Activated T-helper 1 cell treated with anti-CD3 and anti-CD28 coated beads, Interleukin-12 subunit alpha, Interleukin-12 subunit beta, Interleukin-2, Interleukin-4 antibody, amounts not matched to agents 30 ng/mL and 10 ng/mL and 1 ng/mL, durations not matched to agents 14 hours and 24 hours and 36 hours (primary cell): ENCODE results near the gene BTRC. TPM values are rescaled to one million over a fixed set of nuclear protein-coding genes. Genes with fewer than 3 reads are reported as not detected.

Experiments used
- DNase-seq: peaks from one replicate; pipeline ENCODE4 v3.0.0; 2021; ENCODE audit warnings: low spot score
- H3K27ac Mint-ChIP-seq: one replicate; pipeline ENCODE4 v1.8.0; 2021; ENCODE audit warnings: mild to moderate bottlenecking, mixed read lengths
- H3K27me3 Mint-ChIP-seq: one replicate; pipeline ENCODE4 v1.8.0; 2022; ENCODE audit warnings: mild to moderate bottlenecking, moderate library complexity, mixed read lengths; ENCODE audit not compliant: insufficient read depth
- H3K36me3 Mint-ChIP-seq: one replicate; pipeline ENCODE4 v1.8.0; 2021; ENCODE audit warnings: low read depth, mixed read lengths
- H3K4me1 Mint-ChIP-seq: one replicate; pipeline ENCODE4 v1.8.0; 2021; ENCODE audit warnings: low read depth, mixed read lengths
- H3K4me3 Mint-ChIP-seq: one replicate; pipeline ENCODE4 v1.8.0; 2021; ENCODE audit warnings: mild to moderate bottlenecking, moderate library complexity, mixed read lengths
- H3K9me3 Mint-ChIP-seq: one replicate; pipeline ENCODE4 v1.8.0; 2021; ENCODE audit warnings: mixed read lengths
- intact Hi-C: fragments of 100-400 bp; cut with micrococcal nuclease; formaldehyde crosslinking; loops from one replicate; pipeline ENCODE4 v1.15.1; 2024
- total RNA-seq: library from RNA; stranded (reverse); gene quantifications from 2 replicates; pipeline ENCODE4 v1.2.3, GENCODE V29; 2022

The BTRC gene
- total RNA-seq, 1 donor from 2014 or later: 22.2 TPM

GRCh38 chr10:101458869-101459268, 104.9 kb downstream of the BTRC start:
- no peak overlapping the region for H3K27ac Mint-ChIP-seq
- H3K4me3 Mint-ChIP-seq: no peak overlapping the region
- no peaks in the 10 kb centered on the region for H3K9me3 Mint-ChIP-seq
- no peak for DNase-seq
- intact Hi-C loops: no loop called here
- H3K4me1 Mint-ChIP-seq: peaks cover 8% of the 10 kb centered on the region
- peaks cover 11% of the 10 kb centered on the region for H3K27me3 Mint-ChIP-seq
- no peaks in the 10 kb centered on the region for H3K36me3 Mint-ChIP-seq

GRCh38 chr10:101464082-101464481, 110.1 kb downstream of the BTRC start:
- Mint-ChIP-seq H3K36me3 (no peaks in the 10 kb centered on the region), H3K27me3 (peaks cover 4% of the 10 kb centered on the region), H3K4me3 (no peak overlapping the region), H3K4me1 (peaks cover 10% of the 10 kb centered on the region), H3K27ac (no peak overlapping the region), H3K9me3 (no peaks in the 10 kb centered on the region)
- no peak for DNase-seq
- intact Hi-C loops: no loop called here

- Mint-ChIP-seq H3K9me3 (no peaks in the 10 kb centered on the region), H3K27ac (no peak overlapping the region), H3K36me3 (no peaks in the 10 kb centered on the region), H3K27me3 (no peaks in the 10 kb centered on the region), H3K4me3 (no peak overlapping the region), H3K4me1 (peaks cover 10% of the 10 kb centered on the region)
- intact Hi-C loops: no loop called here
- DNase-seq: no peak
Measured at GRCh38 chr10:101464599-101464998, 110.6 kb downstream of the BTRC start.

- intact Hi-C loops: no loop called here
- no peak overlapping the region for H3K27ac Mint-ChIP-seq
- H3K27me3 Mint-ChIP-seq: no peaks in the 10 kb centered on the region
- peaks cover 10% of the 10 kb centered on the region for H3K4me1 Mint-ChIP-seq
- H3K36me3 Mint-ChIP-seq: no peaks in the 10 kb centered on the region
- DNase-seq: no peak
- no peak overlapping the region for H3K4me3 Mint-ChIP-seq
- H3K9me3 Mint-ChIP-seq: no peaks in the 10 kb centered on the region
Measured at GRCh38 chr10:101466016-101466912, 112.3 kb downstream of the BTRC start.

GRCh38 chr10:101467286-101467770, 113.4 kb downstream of the BTRC start:
- Mint-ChIP-seq H3K4me3 (no peak overlapping the region), H3K27ac (no peak overlapping the region)
- intact Hi-C loops: loop anchor here (1.0 kb wide), 4 partner anchors 103 to 253 kb away; no protein-coding TSS in a partner anchor

GRCh38 chr10:101468159-101468558, 114.2 kb downstream of the BTRC start:
- no peak for DNase-seq
- Mint-ChIP-seq H3K27me3 (no peaks in the 10 kb centered on the region), H3K36me3 (no peaks in the 10 kb centered on the region), H3K9me3 (no peaks in the 10 kb centered on the region), H3K27ac (no peak overlapping the region), H3K4me3 (no peak overlapping the region), H3K4me1 (peaks cover 10% of the 10 kb centered on the region)
- intact Hi-C loops: no loop called here

More at GRCh38 chr10:101467286-101467770, 113.4 kb downstream of the BTRC start:
- Mint-ChIP-seq H3K9me3 (no peaks in the 10 kb centered on the region), H3K4me1 (peaks cover 10% of the 10 kb centered on the region), H3K27me3 (no peaks in the 10 kb centered on the region), H3K36me3 (no peaks in the 10 kb centered on the region)
- DNase-seq: peak; percentile 19

- no peak for DNase-seq
- peaks cover 3% of the 10 kb centered on the region for H3K36me3 Mint-ChIP-seq
- no peak overlapping the region for H3K27ac Mint-ChIP-seq
- H3K27me3 Mint-ChIP-seq: peaks cover 2% of the 10 kb centered on the region
- intact Hi-C loops: no loop called here
- H3K4me1 Mint-ChIP-seq: no peaks in the 10 kb centered on the region
- no peak overlapping the region for H3K4me3 Mint-ChIP-seq
- H3K9me3 Mint-ChIP-seq: no peaks in the 10 kb centered on the region
Measured at GRCh38 chr10:101476383-101476782, 122.4 kb downstream of the BTRC start.

- H3K27me3 Mint-ChIP-seq: peaks cover under 1% of the 10 kb centered on the region
- no peaks in the 10 kb centered on the region for H3K9me3 Mint-ChIP-seq
- no peak for DNase-seq
- H3K4me3 Mint-ChIP-seq: no peak overlapping the region
- no peak overlapping the region for H3K27ac Mint-ChIP-seq
- intact Hi-C loops: no loop called here
- H3K4me1 Mint-ChIP-seq: no peaks in the 10 kb centered on the region
- peaks cover 5% of the 10 kb centered on the region for H3K36me3 Mint-ChIP-seq
Measured at GRCh38 chr10:101478956-101479355, 125.0 kb downstream of the BTRC start.

- no peaks in the 10 kb centered on the region for H3K9me3 Mint-ChIP-seq
- intact Hi-C loops: no loop called here
- DNase-seq: no peak
- no peaks in the 10 kb centered on the region for H3K4me1 Mint-ChIP-seq
- H3K36me3 Mint-ChIP-seq: peaks cover 5% of the 10 kb centered on the region
- no peak overlapping the region for H3K4me3 Mint-ChIP-seq
- no peak overlapping the region for H3K27ac Mint-ChIP-seq
- H3K27me3 Mint-ChIP-seq: peaks cover 2% of the 10 kb centered on the region
Measured at GRCh38 chr10:101481256-101481655, 127.3 kb downstream of the BTRC start.

- Mint-ChIP-seq H3K36me3 (peaks cover 5% of the 10 kb centered on the region), H3K4me3 (no peak overlapping the region), H3K27me3 (peaks cover 5% of the 10 kb centered on the region), H3K4me1 (no peaks in the 10 kb centered on the region), H3K9me3 (no peaks in the 10 kb centered on the region), H3K27ac (no peak overlapping the region)
- intact Hi-C loops: no loop called here
- DNase-seq: no peak
Measured at GRCh38 chr10:101482568-101482967, 128.6 kb downstream of the BTRC start.

- H3K27me3 Mint-ChIP-seq: peaks cover 8% of the 10 kb centered on the region
- H3K4me1 Mint-ChIP-seq: no peaks in the 10 kb centered on the region
- H3K36me3 Mint-ChIP-seq: peaks cover 5% of the 10 kb centered on the region
- no peaks in the 10 kb centered on the region for H3K9me3 Mint-ChIP-seq
- no peak for DNase-seq
- H3K27ac Mint-ChIP-seq: no peak overlapping the region
- intact Hi-C loops: no loop called here
- H3K4me3 Mint-ChIP-seq: no peak overlapping the region
Measured at GRCh38 chr10:101484175-101484745, 130.3 kb downstream of the BTRC start.

GRCh38 chr10:101485207-101485606, 131.2 kb downstream of the BTRC start:
- Mint-ChIP-seq H3K9me3 (no peaks in the 10 kb centered on the region), H3K36me3 (peaks cover 5% of the 10 kb centered on the region), H3K27ac (no peak overlapping the region), H3K27me3 (peaks cover 10% of the 10 kb centered on the region), H3K4me1 (no peaks in the 10 kb centered on the region), H3K4me3 (no peak overlapping the region)
- DNase-seq: no peak
- intact Hi-C loops: no loop called here
